Suppressor macrophage treated with lipopolysaccharide for 4 hours (primary cell): ENCODE measurements around the gene VAT1.

Source experiments
- DNase-seq: peaks from one replicate; pipeline ENCODE4 v3.0.0-alpha.2; 2020

The VAT1 gene

GRCh38 chr17:42971589-42971988, 50.6 kb downstream of the VAT1 start:
- no peak for DNase-seq

GRCh38 chr17:42969001-42969581, 53.1 kb downstream of the VAT1 start:
- peak; percentile 34 for DNase-seq

DNA sequence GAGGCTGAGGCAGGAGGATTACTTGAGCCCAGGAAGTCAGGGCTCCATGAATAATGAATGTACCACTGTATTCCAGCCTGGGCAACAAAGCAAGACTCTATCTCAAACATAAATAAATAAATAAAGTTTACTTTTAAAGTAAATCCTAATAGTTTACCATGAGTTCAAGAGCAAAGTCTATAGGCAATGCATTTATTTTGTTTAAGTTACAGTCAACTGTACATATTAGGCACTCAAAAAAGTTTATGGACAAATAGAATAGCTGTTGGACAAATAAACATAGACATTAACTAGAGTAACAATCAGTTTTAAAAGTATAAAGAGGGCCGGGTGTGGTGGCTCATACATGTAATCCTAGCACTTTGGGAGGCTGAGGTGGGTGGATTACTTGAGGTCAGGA, 54.3 kb downstream of the VAT1 start:
- no peak for DNase-seq
